Vagina (tissue), 2 donors: ENCODE measurements around the gene ACO1.

ENCODE experiments used
- POLR2A ChIP-seq, 2 donors: fragments of 450-650 bp; IDR thresholded peaks; one replicate each; pipeline ENCODE4 v1.6.1; 2017; ENCODE audit warnings: antibody characterized with exemption in 2 of 2, mild to moderate bottlenecking in 2 of 2, moderate library complexity in 2 of 2
- TF ChIP-seq, protein P1 (sequence below), 3 experiments: fragments of 450-650 bp in 2 of 3; fragments of 200-600 bp in 1 of 3; sonication (generic) in 1 of 3; IDR thresholded peaks; one replicate each; pipeline ENCODE4 v1.5.1; 2017 to 2019; ENCODE audit warnings: antibody characterized with exemption in 3 of 3, mild to moderate bottlenecking in 2 of 3, moderate library complexity in 2 of 3

DNA sequence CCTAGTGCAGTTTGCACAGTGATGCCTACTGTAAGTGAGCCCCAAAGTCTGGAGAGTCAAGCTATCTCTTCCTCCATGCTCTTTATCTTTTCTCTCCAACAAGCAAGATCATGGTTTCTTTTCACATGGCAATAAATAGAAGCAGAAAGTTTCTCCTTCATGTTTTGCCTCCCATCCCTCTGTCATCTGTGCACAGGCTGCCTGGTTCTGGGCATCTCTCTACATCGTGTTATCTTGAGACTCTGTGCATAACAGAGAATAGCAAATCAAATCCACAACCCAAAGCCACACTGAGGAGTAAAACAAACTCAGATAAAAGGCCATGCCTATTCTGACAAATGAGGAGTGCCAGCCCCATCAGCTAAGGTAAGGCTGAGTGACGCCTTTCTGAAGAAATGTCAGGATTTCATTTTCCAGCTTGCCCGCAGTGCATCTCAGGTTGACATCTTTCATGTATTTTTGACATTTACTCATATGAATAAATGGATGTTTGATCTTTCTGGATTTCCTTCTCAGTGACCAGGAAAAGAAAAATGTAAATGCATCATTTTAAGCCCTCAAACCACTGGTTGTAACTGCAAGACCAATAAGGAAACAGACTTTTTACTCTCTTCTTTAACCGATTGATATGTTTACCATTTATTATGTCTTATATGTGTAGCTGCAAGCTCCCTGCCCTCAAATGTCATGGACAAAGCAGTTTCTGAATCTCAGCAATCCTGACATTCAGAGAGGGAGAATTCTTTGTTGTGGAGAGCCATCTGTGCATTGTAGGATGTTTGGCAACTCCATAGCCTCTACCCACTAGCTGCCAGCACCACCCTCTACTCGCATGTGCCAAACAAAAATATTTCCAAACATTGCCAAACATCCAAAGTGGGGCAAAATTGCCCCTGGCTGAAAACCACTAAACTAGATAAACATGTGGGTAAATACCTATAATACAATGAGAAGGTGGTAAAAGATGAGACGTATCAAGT lies 49.2 kb upstream of the ACO1 start:
- TF ChIP-seq, protein P1, sequence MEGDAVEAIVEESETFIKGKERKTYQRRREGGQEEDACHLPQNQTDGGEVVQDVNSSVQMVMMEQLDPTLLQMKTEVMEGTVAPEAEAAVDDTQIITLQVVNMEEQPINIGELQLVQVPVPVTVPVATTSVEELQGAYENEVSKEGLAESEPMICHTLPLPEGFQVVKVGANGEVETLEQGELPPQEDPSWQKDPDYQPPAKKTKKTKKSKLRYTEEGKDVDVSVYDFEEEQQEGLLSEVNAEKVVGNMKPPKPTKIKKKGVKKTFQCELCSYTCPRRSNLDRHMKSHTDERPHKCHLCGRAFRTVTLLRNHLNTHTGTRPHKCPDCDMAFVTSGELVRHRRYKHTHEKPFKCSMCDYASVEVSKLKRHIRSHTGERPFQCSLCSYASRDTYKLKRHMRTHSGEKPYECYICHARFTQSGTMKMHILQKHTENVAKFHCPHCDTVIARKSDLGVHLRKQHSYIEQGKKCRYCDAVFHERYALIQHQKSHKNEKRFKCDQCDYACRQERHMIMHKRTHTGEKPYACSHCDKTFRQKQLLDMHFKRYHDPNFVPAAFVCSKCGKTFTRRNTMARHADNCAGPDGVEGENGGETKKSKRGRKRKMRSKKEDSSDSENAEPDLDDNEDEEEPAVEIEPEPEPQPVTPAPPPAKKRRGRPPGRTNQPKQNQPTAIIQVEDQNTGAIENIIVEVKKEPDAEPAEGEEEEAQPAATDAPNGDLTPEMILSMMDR (IDR thresholded peaks at IDR 0.05) = no peak
- no peak for TF ChIP-seq POLR2A (IDR thresholded peaks at IDR 0.05)
